AG04449 (cell line): ENCODE results near the gene PRKAG2.

Source experiments
- CTCF ChIA-PET: fragments of 350-600 bp; formaldehyde crosslinking; extraction: SDS; loops from one replicate; lab custom pipeline; 2021; ENCODE audit warnings: antibody characterized with exemption; lab: Yijun Ruan, JAX
- POLR2A ChIA-PET: fragments of 400-600, 350-600 bp; formaldehyde crosslinking; extraction: SDS; loops from one replicate; lab custom pipeline; 2020; ENCODE audit warnings: antibody characterized with exemption, inconsistent platforms; lab: Yijun Ruan, JAX
- DNase-seq: peaks from one replicate; pipeline ENCODE4 v3.0.0-alpha.2; 2010; ENCODE audit warnings: low read depth, low spot score
- H3K4me3 ChIP-seq: 2 replicates; pipeline ENCODE4 v1.5.1; 2011; ENCODE audit warnings: low read depth, mild to moderate bottlenecking, control low read depth, low read length
- TF ChIP-seq, protein P1 (sequence below): IDR thresholded peaks from one replicate; pipeline ENCODE4 v1.5.1; 2011; ENCODE audit warnings: mild to moderate bottlenecking, moderate library complexity, low read length, control low read depth, inconsistent platforms; ENCODE audit not compliant: insufficient read depth; ENCODE audit errors: missing control alignments

The PRKAG2 gene

DNA sequence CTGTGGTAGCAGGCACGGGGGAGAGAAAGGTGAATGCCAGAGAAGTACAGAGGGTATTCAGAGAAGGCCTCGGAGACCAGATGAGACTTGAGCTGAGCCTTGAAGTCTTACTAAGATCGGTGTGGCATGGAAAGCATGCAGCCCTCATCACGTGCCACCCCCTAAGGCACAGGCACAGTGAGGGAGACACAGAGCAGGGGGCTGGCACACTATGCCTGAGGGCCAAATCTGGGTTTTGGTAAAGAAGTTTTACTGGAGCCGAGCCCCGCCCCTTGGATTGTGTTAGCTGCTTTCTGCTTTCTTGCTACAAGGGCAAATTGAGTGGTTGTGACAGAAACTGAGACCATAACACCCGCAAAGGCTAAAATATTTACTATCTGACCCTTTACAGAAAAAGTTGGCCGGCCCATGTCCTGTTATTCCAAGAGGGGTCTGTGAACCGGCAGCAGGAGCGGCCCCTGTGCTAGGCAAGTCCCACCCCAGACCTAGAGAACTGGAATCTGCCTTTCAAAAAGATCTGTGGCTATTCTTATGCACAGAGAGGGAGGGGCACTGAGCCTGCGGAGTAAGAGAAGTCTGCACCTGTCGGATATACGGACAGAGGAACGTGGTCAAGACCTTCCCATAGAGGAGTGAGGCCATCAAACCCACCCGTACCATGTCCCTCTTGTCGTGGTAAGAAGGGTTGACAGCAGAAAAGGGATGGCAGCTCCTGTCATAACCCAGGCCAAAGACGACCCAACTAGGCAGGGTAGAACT lies 247.9 kb downstream of the PRKAG2 start:
- H3K4me3 ChIP-seq = no peak overlapping the region

DNA sequence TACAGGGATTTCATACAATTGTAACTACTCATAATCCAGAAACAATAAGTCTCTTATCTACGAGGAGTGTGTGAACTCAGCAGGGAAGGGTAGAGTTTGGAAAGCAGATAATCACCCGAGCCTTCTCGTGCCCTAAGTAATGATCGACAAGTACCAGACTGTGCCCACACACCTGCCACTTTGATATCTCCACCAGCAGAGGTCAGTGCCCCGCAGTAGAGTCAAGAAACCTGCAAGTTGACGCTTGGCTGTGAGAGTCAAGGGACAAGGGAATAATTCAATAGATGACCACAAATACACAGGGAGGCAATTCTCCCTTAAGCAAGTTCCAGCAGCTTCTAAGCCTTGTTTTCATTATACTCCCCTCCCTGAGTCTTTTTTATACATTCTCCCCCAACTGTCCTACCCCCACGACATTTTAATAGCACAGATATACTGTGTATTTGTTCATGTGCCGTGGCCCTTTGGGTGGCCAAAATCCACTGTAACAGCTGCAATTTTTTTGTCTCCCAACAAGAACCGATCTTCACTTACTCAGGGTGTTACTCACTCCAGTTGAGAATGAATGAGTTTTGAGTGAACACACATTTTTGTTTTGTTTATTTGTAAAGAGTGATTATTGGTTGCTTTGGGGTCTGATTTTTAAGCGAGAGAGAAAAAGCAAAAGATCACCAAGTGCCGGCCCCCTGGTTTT lies 250.3 kb downstream of the PRKAG2 start:
- no peak for DNase-seq
- POLR2A ChIA-PET = interaction anchor here (0.7 kb wide), 1 partner anchor 124 kb away, joined by 3 read pairs; no protein-coding TSS in a partner anchor
- TF ChIP-seq, protein P1, sequence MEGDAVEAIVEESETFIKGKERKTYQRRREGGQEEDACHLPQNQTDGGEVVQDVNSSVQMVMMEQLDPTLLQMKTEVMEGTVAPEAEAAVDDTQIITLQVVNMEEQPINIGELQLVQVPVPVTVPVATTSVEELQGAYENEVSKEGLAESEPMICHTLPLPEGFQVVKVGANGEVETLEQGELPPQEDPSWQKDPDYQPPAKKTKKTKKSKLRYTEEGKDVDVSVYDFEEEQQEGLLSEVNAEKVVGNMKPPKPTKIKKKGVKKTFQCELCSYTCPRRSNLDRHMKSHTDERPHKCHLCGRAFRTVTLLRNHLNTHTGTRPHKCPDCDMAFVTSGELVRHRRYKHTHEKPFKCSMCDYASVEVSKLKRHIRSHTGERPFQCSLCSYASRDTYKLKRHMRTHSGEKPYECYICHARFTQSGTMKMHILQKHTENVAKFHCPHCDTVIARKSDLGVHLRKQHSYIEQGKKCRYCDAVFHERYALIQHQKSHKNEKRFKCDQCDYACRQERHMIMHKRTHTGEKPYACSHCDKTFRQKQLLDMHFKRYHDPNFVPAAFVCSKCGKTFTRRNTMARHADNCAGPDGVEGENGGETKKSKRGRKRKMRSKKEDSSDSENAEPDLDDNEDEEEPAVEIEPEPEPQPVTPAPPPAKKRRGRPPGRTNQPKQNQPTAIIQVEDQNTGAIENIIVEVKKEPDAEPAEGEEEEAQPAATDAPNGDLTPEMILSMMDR = peak; percentile 25
- CTCF ChIA-PET = interaction anchor here (1.0 to 12.4 kb wide), 5 partner anchors 15 to 132 kb away, joined by 3 to 94 read pairs (median 3); no protein-coding TSS in a partner anchor
- H3K4me3 ChIP-seq = no peak overlapping the region

More for the DNA sequence above, 247.9 kb downstream of the PRKAG2 start:
- no peak for DNase-seq
- TF ChIP-seq, protein P1 = no peak
- POLR2A ChIA-PET = no interaction called here
- CTCF ChIA-PET = interaction anchor here (0.9 to 12.4 kb wide), 6 partner anchors 7 to 130 kb away, joined by 3 to 94 read pairs (median 47); no protein-coding TSS in a partner anchor

DNA sequence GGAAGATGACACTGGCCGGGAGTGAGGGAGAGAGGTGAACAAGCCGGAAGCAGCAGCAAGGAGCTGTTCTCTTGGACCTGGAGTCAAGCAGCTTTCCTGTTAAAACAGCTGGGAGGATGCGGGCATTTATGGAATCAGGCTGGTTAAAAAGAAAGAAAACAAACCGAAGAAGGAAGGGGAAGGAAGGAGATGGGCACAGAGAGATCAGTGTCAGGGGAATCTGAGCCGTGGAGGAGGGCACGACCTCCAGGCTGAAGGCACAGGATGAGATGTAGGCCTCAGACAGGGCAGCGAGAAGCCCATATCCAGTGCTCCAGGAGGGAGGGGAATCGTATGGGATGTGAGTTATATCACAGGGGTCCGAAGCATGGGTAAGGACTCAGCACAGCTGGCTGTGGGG lies 251.3 kb downstream of the PRKAG2 start:
- ChIA-PET CTCF (interaction anchor here (1.3 to 12.4 kb wide), 3 partner anchors 7 to 133 kb away, joined by 4 to 94 read pairs (median 72); no protein-coding TSS in a partner anchor), POLR2A (interaction anchor here (1.0 kb wide), 1 partner anchor 119 kb away, joined by 3 read pairs; no protein-coding TSS in a partner anchor)
- H3K4me3 ChIP-seq = no peak overlapping the region
- TF ChIP-seq, protein P1 = no peak
- DNase-seq = no peak

DNA sequence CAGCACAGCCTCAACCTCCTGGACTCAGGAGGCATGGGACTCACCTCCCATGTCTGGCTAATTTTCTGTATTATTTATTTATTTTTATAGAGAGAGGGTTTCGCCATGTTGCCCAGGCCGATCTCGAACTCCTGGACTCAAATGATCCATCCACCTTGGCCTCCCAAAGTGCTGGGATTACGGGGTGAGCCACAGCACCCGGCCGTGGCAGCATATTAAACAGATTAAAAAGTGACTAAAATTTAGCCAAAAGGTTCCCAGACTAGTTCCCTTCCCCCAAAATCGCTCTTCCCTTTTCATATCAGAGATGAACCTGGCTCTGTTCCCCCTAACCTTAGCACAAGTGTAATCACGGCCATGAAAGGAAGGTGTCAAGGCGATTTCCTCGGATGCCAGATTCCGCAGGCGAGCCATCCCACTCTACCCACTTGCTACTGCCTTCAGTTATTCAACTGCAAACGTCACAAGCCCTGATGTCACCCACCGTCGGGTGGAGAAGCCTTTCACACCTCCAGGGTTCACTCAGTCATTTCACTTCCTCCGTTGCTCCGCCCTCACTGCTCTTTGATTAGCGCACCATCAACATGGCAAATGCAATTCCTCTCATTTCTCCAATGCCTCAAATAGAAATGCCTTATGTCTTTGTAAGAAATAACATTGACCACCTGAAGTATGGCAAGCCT lies 252.5 kb downstream of the PRKAG2 start:
- CTCF ChIA-PET = interaction anchor here (0.7 to 12.4 kb wide), 6 partner anchors 9 to 134 kb away, joined by 3 to 94 read pairs (median 4); no protein-coding TSS in a partner anchor
- TF ChIP-seq, protein P1 = no peak
- POLR2A ChIA-PET = no interaction called here
- H3K4me3 ChIP-seq = no peak overlapping the region
- no peak for DNase-seq

DNA sequence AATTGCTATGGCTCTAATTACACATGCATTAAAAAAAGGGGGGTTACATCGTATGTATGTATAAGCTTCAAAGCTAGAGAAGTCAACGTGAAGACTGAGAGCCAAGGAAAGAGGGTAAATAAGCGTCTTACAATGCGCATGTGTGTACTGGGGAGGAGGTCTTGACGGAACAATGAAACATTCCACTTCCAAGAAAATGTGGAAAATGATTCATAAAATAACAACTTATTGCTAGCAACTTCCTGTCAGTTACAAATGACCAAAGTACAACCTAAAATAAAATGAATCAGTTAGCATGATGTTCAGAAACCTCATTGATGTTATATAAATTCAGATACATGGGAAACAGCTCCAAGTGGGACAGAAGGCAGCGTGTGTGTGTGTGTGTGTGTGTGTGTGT lies 253.1 kb downstream of the PRKAG2 start:
- ChIA-PET POLR2A (no interaction called here), CTCF (interaction anchor here (0.9 to 12.4 kb wide), 4 partner anchors 9 to 135 kb away, joined by 3 to 94 read pairs (median 38); no protein-coding TSS in a partner anchor)
- TF ChIP-seq, protein P1 = no peak
- DNase-seq = no peak
- no peak overlapping the region for H3K4me3 ChIP-seq
